GM18873 (cell line): Measurements from ENCODE around the gene RPS13.
"Not testable (repeated sequence)": the region's sequence is repeated elsewhere in the genome, so short reads cannot be mapped to it uniquely, and the experiment has no call there.

Source experiments
- ATAC-seq: cut with Tn5 transposase; IDR thresholded peaks from one replicate; pipeline ENCODE4 v1.9.1; 2021; ENCODE audit warnings: mild to moderate bottlenecking, moderate library complexity, moderate number of reproducible peaks; ENCODE audit not compliant: unreplicated experiment, low FRiP score

The RPS13 gene

GRCh38 chr11:17077520-17078401, at the start of gene RPS13:
TSS of gene RPS13 (minus strand) at chr11:17077667. CDS start at chr11:17077641, 26 bp downstream.
- peak; percentile 98 for ATAC-seq

- ATAC-seq: no peak
Measured at GRCh38 chr11:17121981-17122380, 44.5 kb upstream of the RPS13 start.

GRCh38 chr11:17117262-17117661, 39.8 kb upstream of the RPS13 start:
- no peak for ATAC-seq

GRCh38 chr11:17116117-17116516, 38.6 kb upstream of the RPS13 start:
- no peak for ATAC-seq

GRCh38 chr11:17107745-17108144, 30.3 kb upstream of the RPS13 start:
- ATAC-seq: not testable (repeated sequence)

GRCh38 chr11:17105404-17106040, 28.1 kb upstream of the RPS13 start:
- ATAC-seq: not testable (repeated sequence)

GRCh38 chr11:17102462-17102861, 25.0 kb upstream of the RPS13 start:
- ATAC-seq: no peak

- no peak for ATAC-seq
Measured at GRCh38 chr11:17098658-17099057, 21.2 kb upstream of the RPS13 start.

GRCh38 chr11:17098038-17098437, 20.6 kb upstream of the RPS13 start:
- no peak for ATAC-seq

- not testable (repeated sequence) for ATAC-seq
Measured at GRCh38 chr11:17085976-17086375, 8.5 kb upstream of the RPS13 start.

GRCh38 chr11:17077240-17077519, 287 bp downstream of the RPS13 start:
- ATAC-seq: peak; percentile 5

GRCh38 chr11:17076517-17077239, 789 bp downstream of the RPS13 start:
- ATAC-seq: no peak

GRCh38 chr11:17075506-17075905, 2.0 kb downstream of the RPS13 start:
- no peak for ATAC-seq

- ATAC-seq: no peak
Measured at GRCh38 chr11:17073370-17074027, 4.0 kb downstream of the RPS13 start.

GRCh38 chr11:17067417-17067816, 10.1 kb downstream of the RPS13 start:
- ATAC-seq: no peak

- ATAC-seq: no peak
Measured at GRCh38 chr11:17066691-17067090, 10.8 kb downstream of the RPS13 start.

- ATAC-seq: no peak
Measured at GRCh38 chr11:17063171-17064002, 14.1 kb downstream of the RPS13 start.

- ATAC-seq: not testable (repeated sequence)
Measured at GRCh38 chr11:17051146-17051545, 26.3 kb downstream of the RPS13 start.

GRCh38 chr11:17048491-17048890, 29.0 kb downstream of the RPS13 start:
- ATAC-seq: not testable (repeated sequence)

- no peak for ATAC-seq
Measured at GRCh38 chr11:17046690-17047089, 30.8 kb downstream of the RPS13 start.
